C4-2B (cell line): ENCODE data around the gene RPL36.
"Not testable (repeated sequence)": the region's sequence is repeated elsewhere in the genome, so short reads cannot be mapped to it uniquely, and the experiment has no call there.

Source experiments
- ZFX ChIP-seq: fragments of 450-650 bp; IDR thresholded peaks from 2 replicates; pipeline ENCODE4 v1.6.1; 2017
- TF ChIP-seq, protein P1 (sequence below): fragments of 450-650 bp; conservative IDR thresholded peaks from 2 replicates; pipeline ENCODE4 v1.5.1; 2017; ENCODE audit warnings: mild to moderate bottlenecking

DNA sequence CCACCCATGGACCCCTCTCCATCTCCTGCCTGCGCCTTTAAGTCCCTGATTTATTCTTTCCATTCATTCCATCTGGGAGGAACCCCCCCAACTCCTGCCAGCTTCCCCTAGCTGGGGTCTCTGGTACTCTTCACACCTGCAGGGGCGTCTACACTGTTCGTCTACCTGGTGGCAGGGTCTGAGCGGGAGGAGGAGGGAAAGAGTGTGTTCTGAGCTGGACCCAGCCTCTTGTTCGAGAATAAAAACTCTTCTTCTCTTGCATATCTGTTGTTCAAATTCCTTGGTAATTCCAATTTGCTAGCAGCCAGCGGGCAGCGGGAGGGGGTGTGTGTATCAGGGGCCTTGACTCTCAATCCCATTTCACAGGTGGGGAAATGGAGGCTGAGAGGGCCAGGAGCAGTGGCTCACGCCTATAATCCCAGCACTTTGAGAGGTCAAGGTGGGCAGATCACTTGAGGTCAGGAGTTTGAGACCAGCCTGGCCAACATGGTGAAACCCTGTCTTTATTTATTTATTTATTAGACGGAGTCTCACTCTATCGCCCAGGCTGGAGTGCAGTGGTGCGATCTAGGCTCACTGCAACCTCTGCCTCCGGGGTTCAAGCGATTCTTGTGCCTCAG lies 1.7 kb upstream of the RPL36 start:
- TF ChIP-seq, protein P1, sequence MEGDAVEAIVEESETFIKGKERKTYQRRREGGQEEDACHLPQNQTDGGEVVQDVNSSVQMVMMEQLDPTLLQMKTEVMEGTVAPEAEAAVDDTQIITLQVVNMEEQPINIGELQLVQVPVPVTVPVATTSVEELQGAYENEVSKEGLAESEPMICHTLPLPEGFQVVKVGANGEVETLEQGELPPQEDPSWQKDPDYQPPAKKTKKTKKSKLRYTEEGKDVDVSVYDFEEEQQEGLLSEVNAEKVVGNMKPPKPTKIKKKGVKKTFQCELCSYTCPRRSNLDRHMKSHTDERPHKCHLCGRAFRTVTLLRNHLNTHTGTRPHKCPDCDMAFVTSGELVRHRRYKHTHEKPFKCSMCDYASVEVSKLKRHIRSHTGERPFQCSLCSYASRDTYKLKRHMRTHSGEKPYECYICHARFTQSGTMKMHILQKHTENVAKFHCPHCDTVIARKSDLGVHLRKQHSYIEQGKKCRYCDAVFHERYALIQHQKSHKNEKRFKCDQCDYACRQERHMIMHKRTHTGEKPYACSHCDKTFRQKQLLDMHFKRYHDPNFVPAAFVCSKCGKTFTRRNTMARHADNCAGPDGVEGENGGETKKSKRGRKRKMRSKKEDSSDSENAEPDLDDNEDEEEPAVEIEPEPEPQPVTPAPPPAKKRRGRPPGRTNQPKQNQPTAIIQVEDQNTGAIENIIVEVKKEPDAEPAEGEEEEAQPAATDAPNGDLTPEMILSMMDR = not testable (repeated sequence)
- TF ChIP-seq ZFX = not testable (repeated sequence)
